ENCODE data around the gene IFNGR1. TPM values are rescaled to one million over a fixed set of nuclear protein-coding genes. Genes with fewer than 3 reads are reported as not detected.

The IFNGR1 gene
- total and polyA plus RNA-seq, 2 experiments from 2014 or later, result 22.8 to 23.2 TPM

DNA sequence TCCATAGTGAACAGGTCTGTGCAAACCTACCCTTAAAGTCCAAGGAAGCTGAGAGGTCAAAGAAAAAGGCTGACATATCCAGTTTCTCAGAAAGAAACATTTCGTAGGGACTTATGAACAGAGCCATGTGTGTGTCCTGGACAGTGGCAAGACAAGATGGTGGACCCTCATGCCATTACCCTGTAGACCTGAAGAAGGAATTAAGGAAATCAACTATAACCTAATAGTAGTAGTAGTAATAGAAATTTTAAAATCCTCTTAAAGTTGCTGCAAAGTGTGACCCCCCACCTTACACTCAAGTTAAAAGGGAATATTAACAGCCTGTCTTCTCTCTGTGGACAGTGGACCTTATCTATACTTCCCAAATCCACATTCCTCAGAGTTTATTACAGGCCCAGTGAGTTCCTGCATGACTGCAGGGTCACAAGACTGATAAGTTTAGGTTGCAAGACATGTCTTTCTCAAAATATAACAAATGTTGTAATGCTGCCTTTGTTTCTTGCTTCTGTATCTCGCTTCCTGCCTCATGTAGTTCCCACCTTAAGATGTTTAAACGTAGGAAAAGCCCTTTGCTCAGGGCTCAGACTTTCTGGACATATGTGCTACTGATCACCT, 56.4 kb downstream of the IFNGR1 start:
- no peak overlapping the region for H3K4me2 ChIP-seq
- no peaks in the 10 kb centered on the region for H3F3A ChIP-seq (replicated peaks; ENCODE audit: low read depth)
- H3K27me3 ChIP-seq (ENCODE audit: insufficient read depth), result no peaks in the 10 kb centered on the region
- Mint-ChIP-seq H3K27me3 (ENCODE audit: insufficient read depth, low read depth, poor library complexity) (peaks cover 7% of the 10 kb centered on the region), H3K9me3 (peaks cover 62% of the 10 kb centered on the region), H3K4me3 (no peak overlapping the region), H3K4me1 (no peaks in the 10 kb centered on the region), H3K36me3 (ENCODE audit: low read depth) (peaks cover 46% of the 10 kb centered on the region), H3K27ac (no peak overlapping the region)
- no peak overlapping the region for H3K4me3 ChIP-seq
- no peaks in the 10 kb centered on the region for H3K4me1 ChIP-seq (ENCODE audit: insufficient read depth)
- TF ChIP-seq CREB1 (CRISPR knock-in tag; IDR thresholded peaks at IDR 0.05; ENCODE audit: low read depth) (no peak), STAT1 (IDR thresholded peaks at IDR 0.05; ENCODE audit: unreplicated experiment) (no peak), NANOG (IDR thresholded peaks at IDR 0.05; ENCODE audit: borderline replicate concordance) (no peak), EZH2 (IDR thresholded peaks at IDR 0.05; ENCODE audit: low read depth, unreplicated experiment) (no peak), ZNF114 (CRISPR knock-in tag; IDR thresholded peaks at IDR 0.05) (no peak), ETS1 (IDR thresholded peaks at IDR 0.05) (no peak)
- no peak overlapping the region for H3K27ac ChIP-seq (ENCODE audit: low read depth)
- no peaks in the 10 kb centered on the region for H3K79me2 ChIP-seq (replicated peaks; ENCODE audit: insufficient read depth)
- no peaks in the 10 kb centered on the region for H3K36me3 ChIP-seq (ENCODE audit: insufficient read depth)
- H3K9me2 ChIP-seq (ENCODE audit: insufficient read depth), result no peaks in the 10 kb centered on the region; the same call in none of the 2 replicates
- H2AFZ ChIP-seq, result no peak overlapping the region
- H4K20me1 ChIP-seq (replicated peaks; ENCODE audit: insufficient read depth), result no peaks in the 10 kb centered on the region
- no peak for ATAC-seq
- no peak for DNase-seq (ENCODE audit: low spot score)

GRCh38 chr6:137161949-137162348, 57.2 kb downstream of the IFNGR1 start:
- Histone ChIP-seq H3F3A (replicated peaks; ENCODE audit: low read depth) (no peaks in the 10 kb centered on the region), H4K20me1 (replicated peaks; ENCODE audit: insufficient read depth) (no peaks in the 10 kb centered on the region), H2AFZ (no peak overlapping the region), H3K4me3 (no peak overlapping the region), H3K4me2 (no peak overlapping the region), H3K4me1 (ENCODE audit: insufficient read depth) (no peaks in the 10 kb centered on the region), H3K36me3 (ENCODE audit: insufficient read depth) (no peaks in the 10 kb centered on the region), H3K79me2 (replicated peaks; ENCODE audit: insufficient read depth) (no peaks in the 10 kb centered on the region), H3K27me3 (ENCODE audit: insufficient read depth) (no peaks in the 10 kb centered on the region), H3K9me2 (ENCODE audit: insufficient read depth) (peaks cover 4% of the 10 kb centered on the region), H3K27ac (ENCODE audit: low read depth) (no peak overlapping the region)
- Mint-ChIP-seq H3K4me3 (no peak overlapping the region), H3K4me1 (no peaks in the 10 kb centered on the region), H3K9me3 (peaks cover 62% of the 10 kb centered on the region), H3K27ac (no peak overlapping the region), H3K27me3 (ENCODE audit: insufficient read depth, low read depth, poor library complexity) (peaks cover 6% of the 10 kb centered on the region), H3K36me3 (ENCODE audit: low read depth) (peaks cover 43% of the 10 kb centered on the region)
- DNase-seq (ENCODE audit: low spot score) (no peak), ATAC-seq (no peak)
- TF ChIP-seq POLR2AphosphoS5 (IDR thresholded peaks at IDR 0.05; ENCODE audit: low read depth) (no peak), CREB1 (CRISPR knock-in tag; IDR thresholded peaks at IDR 0.05; ENCODE audit: low read depth) (no peak), STAT1 (IDR thresholded peaks at IDR 0.05; ENCODE audit: unreplicated experiment) (no peak)
- TF ChIP-seq, protein P1, sequence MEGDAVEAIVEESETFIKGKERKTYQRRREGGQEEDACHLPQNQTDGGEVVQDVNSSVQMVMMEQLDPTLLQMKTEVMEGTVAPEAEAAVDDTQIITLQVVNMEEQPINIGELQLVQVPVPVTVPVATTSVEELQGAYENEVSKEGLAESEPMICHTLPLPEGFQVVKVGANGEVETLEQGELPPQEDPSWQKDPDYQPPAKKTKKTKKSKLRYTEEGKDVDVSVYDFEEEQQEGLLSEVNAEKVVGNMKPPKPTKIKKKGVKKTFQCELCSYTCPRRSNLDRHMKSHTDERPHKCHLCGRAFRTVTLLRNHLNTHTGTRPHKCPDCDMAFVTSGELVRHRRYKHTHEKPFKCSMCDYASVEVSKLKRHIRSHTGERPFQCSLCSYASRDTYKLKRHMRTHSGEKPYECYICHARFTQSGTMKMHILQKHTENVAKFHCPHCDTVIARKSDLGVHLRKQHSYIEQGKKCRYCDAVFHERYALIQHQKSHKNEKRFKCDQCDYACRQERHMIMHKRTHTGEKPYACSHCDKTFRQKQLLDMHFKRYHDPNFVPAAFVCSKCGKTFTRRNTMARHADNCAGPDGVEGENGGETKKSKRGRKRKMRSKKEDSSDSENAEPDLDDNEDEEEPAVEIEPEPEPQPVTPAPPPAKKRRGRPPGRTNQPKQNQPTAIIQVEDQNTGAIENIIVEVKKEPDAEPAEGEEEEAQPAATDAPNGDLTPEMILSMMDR (conservative IDR thresholded peaks at IDR 0.05; ENCODE audit: low read depth in 2 of 2), result no peak
- TF ChIP-seq, protein P2, sequence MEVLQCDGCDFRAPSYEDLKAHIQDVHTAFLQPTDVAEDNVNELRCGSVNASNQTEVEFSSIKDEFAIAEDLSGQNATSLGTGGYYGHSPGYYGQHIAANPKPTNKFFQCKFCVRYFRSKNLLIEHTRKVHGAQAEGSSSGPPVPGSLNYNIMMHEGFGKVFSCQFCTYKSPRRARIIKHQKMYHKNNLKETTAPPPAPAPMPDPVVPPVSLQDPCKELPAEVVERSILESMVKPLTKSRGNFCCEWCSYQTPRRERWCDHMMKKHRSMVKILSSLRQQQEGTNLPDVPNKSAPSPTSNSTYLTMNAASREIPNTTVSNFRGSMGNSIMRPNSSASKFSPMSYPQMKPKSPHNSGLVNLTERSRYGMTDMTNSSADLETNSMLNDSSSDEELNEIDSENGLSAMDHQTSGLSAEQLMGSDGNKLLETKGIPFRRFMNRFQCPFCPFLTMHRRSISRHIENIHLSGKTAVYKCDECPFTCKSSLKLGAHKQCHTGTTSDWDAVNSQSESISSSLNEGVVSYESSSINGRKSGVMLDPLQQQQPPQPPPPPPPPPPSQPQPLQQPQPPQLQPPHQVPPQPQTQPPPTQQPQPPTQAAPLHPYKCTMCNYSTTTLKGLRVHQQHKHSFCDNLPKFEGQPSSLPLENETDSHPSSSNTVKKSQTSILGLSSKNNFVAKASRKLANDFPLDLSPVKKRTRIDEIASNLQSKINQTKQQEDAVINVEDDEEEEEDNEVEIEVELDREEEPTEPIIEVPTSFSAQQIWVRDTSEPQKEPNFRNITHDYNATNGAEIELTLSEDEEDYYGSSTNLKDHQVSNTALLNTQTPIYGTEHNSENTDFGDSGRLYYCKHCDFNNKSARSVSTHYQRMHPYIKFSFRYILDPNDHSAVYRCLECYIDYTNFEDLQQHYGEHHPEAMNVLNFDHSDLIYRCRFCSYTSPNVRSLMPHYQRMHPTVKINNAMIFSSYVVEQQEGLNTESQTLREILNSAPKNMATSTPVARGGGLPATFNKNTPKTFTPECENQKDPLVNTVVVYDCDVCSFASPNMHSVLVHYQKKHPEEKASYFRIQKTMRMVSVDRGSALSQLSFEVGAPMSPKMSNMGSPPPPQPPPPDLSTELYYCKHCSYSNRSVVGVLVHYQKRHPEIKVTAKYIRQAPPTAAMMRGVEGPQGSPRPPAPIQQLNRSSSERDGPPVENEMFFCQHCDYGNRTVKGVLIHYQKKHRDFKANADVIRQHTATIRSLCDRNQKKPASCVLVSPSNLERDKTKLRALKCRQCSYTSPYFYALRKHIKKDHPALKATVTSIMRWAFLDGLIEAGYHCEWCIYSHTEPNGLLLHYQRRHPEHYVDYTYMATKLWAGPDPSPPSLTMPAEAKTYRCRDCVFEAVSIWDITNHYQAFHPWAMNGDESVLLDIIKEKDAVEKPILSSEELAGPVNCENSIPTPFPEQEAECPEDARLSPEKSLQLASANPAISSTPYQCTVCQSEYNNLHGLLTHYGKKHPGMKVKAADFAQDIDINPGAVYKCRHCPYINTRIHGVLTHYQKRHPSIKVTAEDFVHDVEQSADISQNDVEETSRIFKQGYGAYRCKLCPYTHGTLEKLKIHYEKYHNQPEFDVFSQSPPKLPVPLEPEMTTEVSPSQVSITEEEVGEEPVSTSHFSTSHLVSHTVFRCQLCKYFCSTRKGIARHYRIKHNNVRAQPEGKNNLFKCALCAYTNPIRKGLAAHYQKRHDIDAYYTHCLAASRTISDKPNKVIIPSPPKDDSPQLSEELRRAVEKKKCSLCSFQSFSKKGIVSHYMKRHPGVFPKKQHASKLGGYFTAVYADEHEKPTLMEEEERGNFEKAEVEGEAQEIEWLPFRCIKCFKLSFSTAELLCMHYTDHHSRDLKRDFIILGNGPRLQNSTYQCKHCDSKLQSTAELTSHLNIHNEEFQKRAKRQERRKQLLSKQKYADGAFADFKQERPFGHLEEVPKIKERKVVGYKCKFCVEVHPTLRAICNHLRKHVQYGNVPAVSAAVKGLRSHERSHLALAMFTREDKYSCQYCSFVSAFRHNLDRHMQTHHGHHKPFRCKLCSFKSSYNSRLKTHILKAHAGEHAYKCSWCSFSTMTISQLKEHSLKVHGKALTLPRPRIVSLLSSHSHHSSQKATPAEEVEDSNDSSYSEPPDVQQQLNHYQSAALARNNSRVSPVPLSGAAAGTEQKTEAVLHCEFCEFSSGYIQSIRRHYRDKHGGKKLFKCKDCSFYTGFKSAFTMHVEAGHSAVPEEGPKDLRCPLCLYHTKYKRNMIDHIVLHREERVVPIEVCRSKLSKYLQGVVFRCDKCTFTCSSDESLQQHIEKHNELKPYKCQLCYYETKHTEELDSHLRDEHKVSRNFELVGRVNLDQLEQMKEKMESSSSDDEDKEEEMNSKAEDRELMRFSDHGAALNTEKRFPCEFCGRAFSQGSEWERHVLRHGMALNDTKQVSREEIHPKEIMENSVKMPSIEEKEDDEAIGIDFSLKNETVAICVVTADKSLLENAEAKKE (CRISPR knock-in tag; IDR thresholded peaks at IDR 0.05), result no peak
